HepG2 (cell line): ENCODE results near the gene PSMG3. TPM values are rescaled to one million over a fixed set of nuclear protein-coding genes. Genes with fewer than 3 reads are reported as not detected.

Source experiments
- ADNP ChIP-seq: sonication (generic); formaldehyde crosslinking; IDR thresholded peaks from 2 replicates; pipeline ENCODE4 v1.4.0; 2020; ENCODE audit warnings: missing genetic modification reagents
- FOXC1 ChIP-seq: sonication (generic); formaldehyde crosslinking; IDR thresholded peaks from 2 replicates; pipeline ENCODE4 v1.8.0; 2022; ENCODE audit warnings: mild to moderate bottlenecking, missing genetic modification reagents, borderline replicate concordance
- FOXJ3 ChIP-seq: sonication (generic); formaldehyde crosslinking; IDR thresholded peaks from 2 replicates; pipeline ENCODE4 v1.4.0; 2020; ENCODE audit warnings: missing genetic modification reagents, mild to moderate bottlenecking, borderline replicate concordance
- GFI1 ChIP-seq: sonication (generic); formaldehyde crosslinking; IDR thresholded peaks from 2 replicates; pipeline ENCODE4 v1.5.0; 2020; ENCODE audit warnings: missing genetic modification reagents, mild to moderate bottlenecking, borderline replicate concordance
- JUND ChIP-seq: sonication (generic); formaldehyde crosslinking; IDR thresholded peaks from 2 replicates; pipeline ENCODE4 v1.8.0; 2022; ENCODE audit warnings: mild to moderate bottlenecking, missing genetic modification reagents
- MAFG ChIP-seq: sonication (generic); formaldehyde crosslinking; IDR thresholded peaks from 2 replicates; pipeline ENCODE4 v1.5.1; 2020; ENCODE audit warnings: mild to moderate bottlenecking, missing genetic modification reagents
- MTA1 ChIP-seq: sonication (generic); formaldehyde crosslinking; IDR thresholded peaks from 2 replicates; pipeline ENCODE4 v1.4.0; 2020; ENCODE audit warnings: missing genetic modification reagents, mild to moderate bottlenecking, borderline replicate concordance
- RFX5 ChIP-seq: IDR thresholded peaks from 2 replicates; pipeline ENCODE4 v1.6.1; 2011; ENCODE audit warnings: low read depth, low read length, improper control_type of control experiment
- SALL1 ChIP-seq: sonication (generic); formaldehyde crosslinking; IDR thresholded peaks from 2 replicates; pipeline ENCODE4 v1.8.0; 2022; ENCODE audit warnings: mild to moderate bottlenecking, missing genetic modification reagents
- SIN3A ChIP-seq: IDR thresholded peaks from 2 replicates; pipeline ENCODE4 v1.6.1; 2011; ENCODE audit warnings: low read depth, mild to moderate bottlenecking, control low read depth, low read length, borderline replicate concordance
- SOX5 ChIP-seq: IDR thresholded peaks from 2 replicates; pipeline ENCODE4 v1.6.1; 2016; ENCODE audit warnings: borderline replicate concordance
- TEAD2 ChIP-seq: sonication (generic); formaldehyde crosslinking; IDR thresholded peaks from 2 replicates; pipeline ENCODE4 v1.9.0; 2021; ENCODE audit warnings: missing genetic modification reagents
- YEATS4 ChIP-seq: sonication (generic); formaldehyde crosslinking; IDR thresholded peaks from 2 replicates; pipeline ENCODE4 v1.4.0; 2020; ENCODE audit warnings: missing genetic modification reagents, borderline replicate concordance
- ZBTB34 ChIP-seq: sonication (generic); formaldehyde crosslinking; IDR thresholded peaks from 2 replicates; pipeline ENCODE4 v1.8.0; 2022; ENCODE audit warnings: mild to moderate bottlenecking, missing genetic modification reagents
- ZEB1 ChIP-seq: IDR thresholded peaks from 2 replicates; pipeline ENCODE4 v1.6.1; 2012; ENCODE audit warnings: mild to moderate bottlenecking, low read depth, inconsistent platforms; ENCODE audit not compliant: insufficient replicate concordance
- ZNF12 ChIP-seq: sonication (generic); formaldehyde crosslinking; IDR thresholded peaks from 2 replicates; pipeline ENCODE4 v1.5.0; 2020; ENCODE audit warnings: missing genetic modification reagents
- ZNF20 ChIP-seq: sonication (generic); formaldehyde crosslinking; IDR thresholded peaks from 2 replicates; pipeline ENCODE4 v1.4.0; 2020; ENCODE audit warnings: mild to moderate bottlenecking, moderate library complexity, missing genetic modification reagents
- ZNF205 ChIP-seq: IDR thresholded peaks from 2 replicates; pipeline ENCODE4 v1.6.1; 2018; ENCODE audit warnings: missing biosample characterization, missing genetic modification reagents
- ZNF253 ChIP-seq: sonication (generic); formaldehyde crosslinking; IDR thresholded peaks from 2 replicates; pipeline ENCODE4 v1.8.0; 2022; ENCODE audit warnings: mild to moderate bottlenecking, missing genetic modification reagents, borderline replicate concordance
- ZSCAN30 ChIP-seq: sonication (generic); formaldehyde crosslinking; IDR thresholded peaks from 2 replicates; pipeline ENCODE4 v1.5.0; 2020; ENCODE audit warnings: mild to moderate bottlenecking, missing genetic modification reagents
- ZSCAN31 ChIP-seq: sonication (generic); formaldehyde crosslinking; IDR thresholded peaks from 2 replicates; pipeline ENCODE4 v1.5.0; 2020; ENCODE audit warnings: low read depth, mild to moderate bottlenecking, missing genetic modification reagents
- polyA plus RNA-seq, 8 experiments: library from polyadenylated mRNA; depleted of rRNA in 3 of 8; stranded (reverse) in 7 of 8; unstranded in 1 of 8; fragments of >200 nt; fragmentation: Illumina TruSeq in 4 of 8; extraction: Trizol in 4 of 8; gene quantifications; 2 replicates each; pipeline versions ENCODE4 v1.2.1 to v1.2.3, GENCODE V29; 2011 to 2016; ENCODE audit warnings: low read depth in 4 of 8, missing spikeins in 1 of 8, mixed read lengths in 1 of 8; ENCODE audit not compliant: insufficient read depth in 1 of 8
- total RNA-seq, 5 experiments: library from RNA; depleted of rRNA; stranded (reverse); fragments of >200 nt; fragmentation: Illumina TruSeq; extraction: Trizol; gene quantifications; 2 replicates each; pipeline ENCODE4 v1.2.3, GENCODE V29; 2016; ENCODE audit warnings: low read depth in 1 of 5
- TF ChIP-seq, protein P1 (sequence below): sonication (generic); formaldehyde crosslinking; IDR thresholded peaks from 2 replicates; pipeline ENCODE4 v1.5.0; 2020; ENCODE audit warnings: mild to moderate bottlenecking, missing genetic modification reagents, borderline replicate concordance

The PSMG3 gene
- total and polyA plus RNA-seq, 2 of the 13 experiments (the other 11 are each of a cell fraction or from before 2014, with no cell fraction given), result 29.6 to 48.4 TPM

DNA sequence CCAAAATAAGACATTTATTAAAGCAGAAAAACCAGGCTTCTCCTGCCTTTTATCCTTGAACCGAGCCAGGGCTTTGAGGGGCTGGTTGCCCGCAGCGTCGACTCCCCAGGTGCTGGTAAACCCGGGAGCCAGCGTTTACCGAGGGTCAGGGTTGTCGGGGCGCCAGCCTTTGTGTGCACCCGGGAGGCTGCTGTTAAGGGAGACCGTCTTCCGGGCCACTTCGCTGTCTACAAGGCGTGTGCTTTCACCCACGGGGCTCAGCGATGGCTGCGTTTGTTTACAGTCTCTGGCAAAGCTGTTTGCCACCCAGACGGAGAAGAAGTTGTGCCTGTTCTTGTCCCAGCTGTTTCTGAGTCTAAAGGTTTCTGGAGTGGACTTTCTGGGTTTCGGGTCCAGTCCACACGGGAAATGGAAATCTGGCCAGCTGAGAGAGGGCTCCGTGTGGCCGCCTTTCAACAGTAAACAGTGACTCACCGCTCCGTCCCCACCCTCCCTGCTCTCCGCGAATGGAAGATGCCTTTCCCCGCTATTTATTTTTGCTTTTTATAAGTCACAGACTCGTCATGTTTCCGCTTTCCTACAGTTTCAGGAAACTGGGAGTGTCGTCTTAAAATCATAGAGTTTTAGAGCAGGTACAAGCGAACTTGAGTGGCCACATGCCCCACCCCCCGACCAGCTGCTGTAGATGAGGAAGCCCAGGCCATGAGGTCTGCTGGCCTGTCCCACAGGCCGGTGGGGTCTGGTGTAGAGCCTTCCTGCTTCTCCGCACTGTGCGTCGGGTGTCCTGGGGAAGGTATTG is 37.2 kb downstream of the PSMG3 start (continued):
- TF ChIP-seq GFI1 (CRISPR knock-in tag), result peak; percentile 69; the same call in 1 of the 2 replicates
- TF ChIP-seq YEATS4 (CRISPR knock-in tag), result no peak
- peak; percentile 27 for TF ChIP-seq ZEB1
- peak; percentile 91 for TF ChIP-seq SIN3A
- no peak for TF ChIP-seq ZBTB34
- TF ChIP-seq ZNF12 (CRISPR knock-in tag), result no peak
- no peak for TF ChIP-seq ZSCAN30 (CRISPR knock-in tag)
- TF ChIP-seq SALL1 (CRISPR knock-in tag), result peak; percentile 51; the same call in 1 of the 2 replicates
- TF ChIP-seq ADNP (CRISPR knock-in tag), result no peak
- no peak for TF ChIP-seq ZNF205 (CRISPR knock-in tag)
- TF ChIP-seq, protein P1, sequence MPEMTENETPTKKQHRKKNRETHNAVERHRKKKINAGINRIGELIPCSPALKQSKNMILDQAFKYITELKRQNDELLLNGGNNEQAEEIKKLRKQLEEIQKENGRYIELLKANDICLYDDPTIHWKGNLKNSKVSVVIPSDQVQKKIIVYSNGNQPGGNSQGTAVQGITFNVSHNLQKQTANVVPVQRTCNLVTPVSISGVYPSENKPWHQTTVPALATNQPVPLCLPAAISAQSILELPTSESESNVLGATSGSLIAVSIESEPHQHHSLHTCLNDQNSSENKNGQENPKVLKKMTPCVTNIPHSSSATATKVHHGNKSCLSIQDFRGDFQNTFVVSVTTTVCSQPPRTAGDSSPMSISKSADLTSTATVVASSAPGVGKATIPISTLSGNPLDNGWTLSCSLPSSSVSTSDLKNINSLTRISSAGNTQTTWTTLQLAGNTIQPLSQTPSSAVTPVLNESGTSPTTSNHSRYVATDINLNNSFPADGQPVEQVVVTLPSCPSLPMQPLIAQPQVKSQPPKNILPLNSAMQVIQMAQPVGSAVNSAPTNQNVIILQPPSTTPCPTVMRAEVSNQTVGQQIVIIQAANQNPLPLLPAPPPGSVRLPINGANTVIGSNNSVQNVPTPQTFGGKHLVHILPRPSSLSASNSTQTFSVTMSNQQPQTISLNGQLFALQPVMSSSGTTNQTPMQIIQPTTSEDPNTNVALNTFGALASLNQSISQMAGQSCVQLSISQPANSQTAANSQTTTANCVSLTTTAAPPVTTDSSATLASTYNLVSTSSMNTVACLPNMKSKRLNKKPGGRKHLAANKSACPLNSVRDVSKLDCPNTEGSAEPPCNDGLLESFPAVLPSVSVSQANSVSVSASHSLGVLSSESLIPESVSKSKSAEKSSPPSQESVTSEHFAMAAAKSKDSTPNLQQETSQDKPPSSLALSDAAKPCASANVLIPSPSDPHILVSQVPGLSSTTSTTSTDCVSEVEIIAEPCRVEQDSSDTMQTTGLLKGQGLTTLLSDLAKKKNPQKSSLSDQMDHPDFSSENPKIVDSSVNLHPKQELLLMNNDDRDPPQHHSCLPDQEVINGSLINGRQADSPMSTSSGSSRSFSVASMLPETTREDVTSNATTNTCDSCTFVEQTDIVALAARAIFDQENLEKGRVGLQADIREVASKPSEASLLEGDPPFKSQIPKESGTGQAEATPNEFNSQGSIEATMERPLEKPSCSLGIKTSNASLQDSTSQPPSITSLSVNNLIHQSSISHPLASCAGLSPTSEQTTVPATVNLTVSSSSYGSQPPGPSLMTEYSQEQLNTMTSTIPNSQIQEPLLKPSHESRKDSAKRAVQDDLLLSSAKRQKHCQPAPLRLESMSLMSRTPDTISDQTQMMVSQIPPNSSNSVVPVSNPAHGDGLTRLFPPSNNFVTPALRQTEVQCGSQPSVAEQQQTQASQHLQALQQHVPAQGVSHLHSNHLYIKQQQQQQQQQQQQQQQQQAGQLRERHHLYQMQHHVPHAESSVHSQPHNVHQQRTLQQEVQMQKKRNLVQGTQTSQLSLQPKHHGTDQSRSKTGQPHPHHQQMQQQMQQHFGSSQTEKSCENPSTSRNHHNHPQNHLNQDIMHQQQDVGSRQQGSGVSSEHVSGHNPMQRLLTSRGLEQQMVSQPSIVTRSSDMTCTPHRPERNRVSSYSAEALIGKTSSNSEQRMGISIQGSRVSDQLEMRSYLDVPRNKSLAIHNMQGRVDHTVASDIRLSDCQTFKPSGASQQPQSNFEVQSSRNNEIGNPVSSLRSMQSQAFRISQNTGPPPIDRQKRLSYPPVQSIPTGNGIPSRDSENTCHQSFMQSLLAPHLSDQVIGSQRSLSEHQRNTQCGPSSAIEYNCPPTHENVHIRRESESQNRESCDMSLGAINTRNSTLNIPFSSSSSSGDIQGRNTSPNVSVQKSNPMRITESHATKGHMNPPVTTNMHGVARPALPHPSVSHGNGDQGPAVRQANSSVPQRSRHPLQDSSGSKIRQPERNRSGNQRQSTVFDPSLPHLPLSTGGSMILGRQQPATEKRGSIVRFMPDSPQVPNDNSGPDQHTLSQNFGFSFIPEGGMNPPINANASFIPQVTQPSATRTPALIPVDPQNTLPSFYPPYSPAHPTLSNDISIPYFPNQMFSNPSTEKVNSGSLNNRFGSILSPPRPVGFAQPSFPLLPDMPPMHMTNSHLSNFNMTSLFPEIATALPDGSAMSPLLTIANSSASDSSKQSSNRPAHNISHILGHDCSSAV (CRISPR knock-in tag), result no peak
- TF ChIP-seq TEAD2 (CRISPR knock-in tag), result no peak
- no peak for TF ChIP-seq ZNF253 (CRISPR knock-in tag)
- TF ChIP-seq FOXC1 (CRISPR knock-in tag), result no peak
- TF ChIP-seq SOX5 (CRISPR knock-in tag), result peak; percentile 42; the same call in 1 of the 2 replicates
- TF ChIP-seq ZNF20, result no peak
- TF ChIP-seq ZSCAN31 (CRISPR knock-in tag), result no peak
- TF ChIP-seq RFX5, result no peak
- no peak for TF ChIP-seq MAFG (CRISPR knock-in tag)
- peak; percentile 36; the same call in 1 of the 2 replicates for TF ChIP-seq FOXJ3
- TF ChIP-seq JUND (CRISPR knock-in tag), result peak; percentile 93
- no peak for TF ChIP-seq MTA1 (CRISPR knock-in tag)
